ENCODE measurements around the gene ZIM2. TPM values are rescaled to one million over a fixed set of nuclear protein-coding genes. Genes with fewer than 3 reads are reported as not detected.

The ZIM2 gene
- polyA plus RNA-seq, 3 donors = 0.09 to 0.12 TPM; not detected in 1

- WGBS, 3 donors = 65 to 97% (median 91%) methylated on average over 1 of the region's 1 CpG
- H3K27ac ChIP-seq (ENCODE audit: low read depth, low read length) = no peak overlapping the region
Observed at GRCh38 chr19:56842412-56842811, 1.9 kb upstream of the ZIM2 start.

GRCh38 chr19:56841193-56841543 is 642 bp upstream of the ZIM2 start:
- no peak overlapping the region for H3K27ac ChIP-seq (ENCODE audit: low read depth, low read length)
- WGBS, 3 donors = 36 to 53% (median 40%) methylated on average over 12 of the region's 12 CpGs

- WGBS, 3 donors = 46% methylated on average over 43 to 48 of the region's 48 CpGs
- no peak overlapping the region for H3K27ac ChIP-seq (ENCODE audit: low read depth, low read length)
Observed at GRCh38 chr19:56839652-56840450, 675 bp downstream of the ZIM2 start.

GRCh38 chr19:56838909-56839651 is 1.4 kb downstream of the ZIM2 start:
- 41 to 54% (median 47%) methylated on average over 34 of the region's 34 CpGs for WGBS, 3 donors
- H3K27ac ChIP-seq (ENCODE audit: low read depth, low read length) = no peak overlapping the region

GRCh38 chr19:56838024-56838908 is 2.3 kb downstream of the ZIM2 start:
- H3K27ac ChIP-seq (ENCODE audit: low read depth, low read length) = no peak overlapping the region
- 34 to 45% (median 44%) methylated on average over 44 of the region's 44 CpGs for WGBS, 3 donors

GRCh38 chr19:56837492-56838023 is 3.0 kb downstream of the ZIM2 start:
- no peak overlapping the region for H3K27ac ChIP-seq (ENCODE audit: low read depth, low read length)
- 37 to 53% (median 40%) methylated on average over 25 of the region's 25 CpGs for WGBS, 3 donors

- no peak overlapping the region for H3K27ac ChIP-seq (ENCODE audit: low read depth, low read length)
- WGBS, 3 donors = 39 to 50% (median 46%) methylated on average over 6 of the region's 6 CpGs
Observed at GRCh38 chr19:56837004-56837403, 3.5 kb downstream of the ZIM2 start.

- no peak overlapping the region for H3K27ac ChIP-seq (ENCODE audit: low read depth, low read length)
- 76 to 84% (median 82%) methylated on average over 9 of the region's 9 CpGs for WGBS, 3 donors
Observed at GRCh38 chr19:56836059-56836458, 4.5 kb downstream of the ZIM2 start.

- no peak overlapping the region for H3K27ac ChIP-seq (ENCODE audit: low read depth, low read length)
Observed at GRCh38 chr19:56835401-56835800, 5.1 kb downstream of the ZIM2 start.

GRCh38 chr19:56834564-56835375 is 5.8 kb downstream of the ZIM2 start:
- WGBS, 3 donors = 75 to 79% (median 77%) methylated on average over 5 of the region's 5 CpGs
- no peak overlapping the region for H3K27ac ChIP-seq (ENCODE audit: low read depth, low read length)

GRCh38 chr19:56832352-56832928 is 8.1 kb downstream of the ZIM2 start:
- 77 to 82% (median 79%) methylated on average over 5 of the region's 5 CpGs for WGBS, 3 donors
- H3K27ac ChIP-seq (ENCODE audit: low read depth, low read length) = no peak overlapping the region

GRCh38 chr19:56831255-56831654 is 9.3 kb downstream of the ZIM2 start:
- H3K27ac ChIP-seq (ENCODE audit: low read depth, low read length) = no peak overlapping the region
- WGBS, 3 donors = 38 to 58% (median 56%) methylated on average over 2 of the region's 2 CpGs

GRCh38 chr19:56829596-56829995 is 10.9 kb downstream of the ZIM2 start:
- no peak overlapping the region for H3K27ac ChIP-seq (ENCODE audit: low read depth, low read length)
- WGBS, 3 donors = 67 to 81% (median 78%) methylated on average over 6 of the region's 6 CpGs

- 63 to 74% (median 73%) methylated on average over 2 of the region's 2 CpGs for WGBS, 3 donors
- H3K27ac ChIP-seq (ENCODE audit: low read depth, low read length) = no peak overlapping the region
Observed at GRCh38 chr19:56827708-56828107, 12.8 kb downstream of the ZIM2 start.

GRCh38 chr19:56823956-56824355 is 16.6 kb downstream of the ZIM2 start:
- no peak overlapping the region for H3K27ac ChIP-seq (ENCODE audit: low read depth, low read length)
- 90 to 96% (median 95%) methylated on average over 6 of the region's 6 CpGs for WGBS, 3 donors

GRCh38 chr19:56823417-56823816 is 17.1 kb downstream of the ZIM2 start:
- 89 to 94% (median 90%) methylated on average over 12 of the region's 12 CpGs for WGBS, 3 donors
- no peak overlapping the region for H3K27ac ChIP-seq (ENCODE audit: low read depth, low read length)

- WGBS, 3 donors = 88 to 91% (median 91%) methylated on average over 5 of the region's 5 CpGs
- H3K27ac ChIP-seq (ENCODE audit: low read depth, low read length) = no peak overlapping the region
Observed at GRCh38 chr19:56822755-56823154, 17.8 kb downstream of the ZIM2 start.

GRCh38 chr19:56821675-56822074 is 18.9 kb downstream of the ZIM2 start:
- no peak overlapping the region for H3K27ac ChIP-seq (ENCODE audit: low read depth, low read length)
- 75 to 80% (median 76%) methylated on average over 6 of the region's 6 CpGs for WGBS, 3 donors
